HG03039 (cell line): Measurements from ENCODE around the gene CCSAP.
"Not testable (repeated sequence)": the region's sequence is repeated elsewhere in the genome, so short reads cannot be mapped to it uniquely, and the experiment has no call there.

Experiments used
- ATAC-seq: cut with Tn5 transposase; IDR thresholded peaks from one replicate; pipeline ENCODE4 v1.9.1; 2021; ENCODE audit warnings: mild to moderate bottlenecking, moderate library complexity; ENCODE audit not compliant: unreplicated experiment

The CCSAP gene

DNA sequence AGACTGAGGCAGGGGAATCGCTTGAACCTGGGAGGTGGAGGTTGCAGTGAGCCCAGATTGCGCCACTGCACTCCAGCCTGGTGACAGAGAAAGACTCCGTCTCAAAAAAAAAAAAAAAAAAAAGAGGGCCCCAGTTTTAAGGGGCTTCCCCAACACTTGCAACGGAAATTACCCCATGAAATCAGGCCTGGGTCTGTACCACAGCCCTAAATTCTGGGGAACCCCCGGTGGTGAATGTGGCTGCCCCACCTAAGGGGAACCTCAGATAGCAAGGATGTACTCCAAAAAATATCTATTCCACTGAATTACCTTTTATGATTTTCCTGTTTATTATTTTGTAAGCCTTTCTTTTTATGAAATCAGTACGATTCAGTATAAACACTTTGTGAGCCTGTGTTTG, 15.1 kb downstream of the CCSAP start:
- not testable (repeated sequence) for ATAC-seq

DNA sequence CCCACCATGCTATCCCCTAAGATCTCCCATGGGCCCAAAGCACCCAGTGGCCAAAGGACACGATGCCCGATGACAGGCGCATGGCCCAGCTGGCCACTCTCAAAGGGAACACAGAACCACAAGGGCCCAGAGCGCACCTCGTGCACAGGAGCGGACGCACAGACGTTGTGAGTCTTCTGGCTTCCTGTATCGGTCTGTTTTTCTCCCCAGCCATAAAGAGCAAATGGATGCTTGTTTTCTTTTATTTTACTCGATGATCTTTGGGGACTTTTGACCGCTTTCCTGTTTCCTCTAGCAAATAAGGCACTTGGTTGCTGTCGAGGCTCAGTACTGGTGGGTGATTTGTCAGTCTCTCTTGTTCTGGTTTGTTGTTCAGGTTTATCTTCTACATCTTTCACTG, 16.2 kb downstream of the CCSAP start:
- ATAC-seq = no peak

DNA sequence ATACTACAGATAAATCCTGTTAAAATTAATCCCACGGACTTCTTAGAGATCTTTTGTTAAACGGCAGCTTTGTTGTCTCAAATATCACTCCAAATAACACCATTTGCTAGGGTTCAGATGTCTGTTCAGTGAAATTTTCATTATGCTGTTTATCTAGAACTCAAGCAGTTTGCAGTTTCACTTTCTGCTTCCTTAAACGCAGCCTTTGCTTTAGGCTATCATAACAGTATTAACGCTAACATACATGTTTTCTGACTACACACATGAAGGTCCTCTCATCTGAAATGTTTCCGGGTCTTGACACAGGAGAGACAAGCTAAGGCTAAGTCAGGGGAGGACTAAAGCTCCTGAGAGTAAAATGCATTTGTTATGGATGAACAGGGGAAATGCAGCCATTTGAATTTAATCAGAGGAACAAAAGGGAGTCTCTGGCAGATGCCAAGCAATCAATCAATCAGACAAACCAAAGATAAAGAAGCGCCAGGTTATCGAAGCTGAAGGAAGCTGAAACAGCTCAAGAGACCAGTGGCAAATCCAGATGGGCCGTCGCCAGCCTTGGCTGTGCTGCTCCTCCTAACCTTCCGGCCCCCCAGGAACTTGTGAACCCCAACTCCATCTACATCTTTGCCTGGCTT, 16.9 kb downstream of the CCSAP start:
- ATAC-seq = no peak

DNA sequence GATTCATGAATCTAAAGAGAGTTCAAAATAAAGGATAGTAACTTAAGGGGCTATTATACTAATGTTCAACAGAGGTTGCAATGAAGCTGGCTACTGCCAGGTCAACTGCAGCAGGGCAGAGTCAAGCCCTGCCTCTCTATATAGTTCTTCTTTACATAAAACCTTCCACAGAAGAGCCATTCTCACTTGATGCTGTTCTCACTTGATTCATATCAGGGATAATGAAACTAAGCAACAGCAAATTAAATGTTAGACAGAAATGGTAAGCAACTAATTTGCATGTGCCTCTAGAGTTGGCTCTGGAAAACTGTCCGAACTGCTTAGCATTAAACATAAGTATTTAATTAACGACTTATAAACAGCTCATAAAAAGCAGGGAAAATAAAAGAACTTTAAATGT, 17.4 kb downstream of the CCSAP start:
- no peak for ATAC-seq

GRCh38 chr1:229323885-229324553, 18.8 kb downstream of the CCSAP start:
- ATAC-seq = no peak

- no peak for ATAC-seq
Measured at GRCh38 chr1:229323201-229323600, 19.6 kb downstream of the CCSAP start.

- no peak for ATAC-seq
Measured at GRCh38 chr1:229319487-229319886, 23.4 kb downstream of the CCSAP start.

DNA sequence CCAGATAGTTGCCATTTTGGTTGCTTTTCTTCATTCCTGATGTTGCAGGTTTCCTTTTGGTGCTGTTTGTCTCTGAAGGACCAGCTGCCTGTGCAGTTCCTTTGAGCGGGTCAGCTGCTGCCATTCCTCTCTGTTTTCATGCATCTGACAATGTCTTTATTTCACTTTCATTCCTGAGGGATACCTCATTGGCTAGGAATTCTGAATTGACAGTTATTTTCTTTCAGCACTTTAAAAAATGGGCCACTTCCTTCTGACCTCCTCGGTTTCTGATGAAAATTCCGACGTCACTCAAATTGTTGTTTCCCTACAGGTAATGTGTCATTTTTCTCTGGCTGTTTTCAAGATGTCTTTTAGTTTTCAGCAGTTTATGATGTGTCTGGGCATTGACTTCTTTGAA, 24.8 kb downstream of the CCSAP start:
- no peak for ATAC-seq

DNA sequence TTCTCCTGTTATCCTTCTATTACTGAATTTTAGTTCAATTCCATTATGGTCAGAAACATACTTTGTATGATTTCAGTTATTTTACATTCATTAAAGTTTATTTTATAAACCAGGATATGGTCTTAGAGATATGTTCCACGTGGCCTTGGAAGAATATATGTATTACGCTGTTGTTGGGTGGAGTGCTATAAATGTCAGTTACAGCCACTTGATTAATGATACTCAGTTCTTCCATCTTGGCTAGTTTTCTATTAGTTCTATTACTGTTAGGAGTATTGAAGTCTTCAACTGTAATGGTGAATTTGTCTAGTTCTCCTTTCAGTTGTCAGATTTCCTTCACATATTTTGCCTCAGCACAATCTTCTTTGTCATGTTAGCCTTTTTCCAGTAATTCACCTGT, 26.7 kb downstream of the CCSAP start:
- no peak for ATAC-seq

DNA sequence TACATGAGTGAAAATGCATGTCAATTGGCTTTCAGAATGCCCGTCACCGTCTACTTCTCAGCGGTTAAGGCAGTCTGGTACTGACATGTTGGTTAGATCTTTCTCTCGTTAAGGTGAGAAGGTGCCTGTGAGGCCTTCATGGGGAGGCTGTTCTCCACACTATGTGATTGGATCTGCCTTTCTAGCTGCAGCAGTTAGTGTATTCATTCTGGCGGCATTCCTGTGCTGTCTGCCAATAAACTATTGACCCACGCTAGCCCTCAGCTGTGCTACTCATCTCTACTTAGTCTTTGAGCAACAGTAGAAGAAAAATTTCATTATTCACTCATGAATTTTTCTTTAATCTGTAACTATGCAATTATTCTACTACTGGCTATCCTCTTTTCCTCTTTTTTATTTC, 32.0 kb downstream of the CCSAP start:
- no peak for ATAC-seq

GRCh38 chr1:229309684-229310083, 33.2 kb downstream of the CCSAP start:
- no peak for ATAC-seq

GRCh38 chr1:229309074-229309473, 33.8 kb downstream of the CCSAP start:
- no peak for ATAC-seq

DNA sequence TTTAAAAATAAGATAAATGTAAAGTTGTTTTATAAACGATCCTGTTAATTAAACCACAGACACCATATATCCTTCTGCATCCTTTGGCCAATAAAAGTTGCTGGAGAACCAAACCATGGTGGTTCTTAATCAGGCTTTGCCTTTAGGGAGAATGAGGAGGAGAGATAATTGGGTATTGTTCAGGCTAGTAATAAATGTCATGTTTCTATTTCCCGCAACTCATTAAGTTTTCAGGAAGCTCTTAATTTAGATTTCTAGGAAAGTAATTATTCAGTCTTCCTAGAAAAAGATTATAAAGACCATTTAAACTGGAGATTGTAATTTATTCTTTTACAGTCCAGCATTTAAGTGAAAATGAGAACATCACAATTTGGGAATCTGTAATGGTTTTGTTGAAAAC, 37.5 kb downstream of the CCSAP start:
- ATAC-seq = no peak

- no peak for ATAC-seq
Measured at GRCh38 chr1:229303855-229304254, 39.0 kb downstream of the CCSAP start.

GRCh38 chr1:229302740-229303139, 40.1 kb downstream of the CCSAP start:
- ATAC-seq = no peak

GRCh38 chr1:229300099-229300757, 42.6 kb downstream of the CCSAP start:
- no peak for ATAC-seq

- no peak for ATAC-seq
Measured at GRCh38 chr1:229298887-229299503, 43.9 kb downstream of the CCSAP start.

- no peak for ATAC-seq
Measured at GRCh38 chr1:229298420-229298819, 44.4 kb downstream of the CCSAP start.

DNA sequence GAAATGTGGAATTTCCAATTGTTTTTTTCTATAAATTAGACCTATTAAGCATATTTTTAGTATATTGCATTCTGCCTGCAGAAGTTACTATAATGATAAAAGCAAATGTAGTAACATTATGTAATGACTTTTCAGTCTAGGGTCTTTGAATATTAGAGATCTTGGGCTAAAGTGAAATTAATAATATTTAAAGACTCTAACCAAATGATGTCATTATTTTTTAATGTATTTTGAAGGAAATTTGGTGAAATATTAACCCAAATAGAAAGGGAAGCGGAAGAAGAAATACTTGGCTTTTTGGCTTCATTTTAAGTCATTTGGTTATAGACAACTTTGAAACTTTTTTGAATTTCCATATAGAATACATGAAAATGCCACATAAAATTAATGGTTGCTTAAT, 45.1 kb downstream of the CCSAP start:
- no peak for ATAC-seq

DNA sequence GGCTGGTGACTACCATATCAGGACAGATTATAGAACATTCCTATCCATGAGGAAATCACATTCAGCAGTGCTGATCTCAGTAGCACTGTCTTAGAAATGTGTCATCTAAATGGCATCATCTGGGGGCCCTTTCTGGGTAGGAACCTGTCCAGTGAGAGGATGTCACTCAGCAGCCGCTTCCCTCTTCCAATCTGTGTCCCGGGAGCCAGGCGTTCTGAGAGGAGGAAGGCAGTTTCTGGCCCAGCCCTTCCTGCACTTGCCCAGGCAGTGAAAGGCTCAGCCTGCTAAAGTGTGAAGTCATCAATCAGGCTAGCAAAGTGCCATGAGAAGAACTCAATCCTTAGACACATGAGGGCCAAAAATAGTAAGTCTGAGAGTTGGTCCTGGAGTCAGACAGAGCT, 46.3 kb downstream of the CCSAP start:
- no peak for ATAC-seq

GRCh38 chr1:229295745-229296144, 47.1 kb downstream of the CCSAP start:
- no peak for ATAC-seq
